DMS 273 (cell line): ENCODE results near the gene TBL1X.

Experiments
- DNase-seq: peaks from one replicate; lab custom pipeline; 2025; ENCODE audit not compliant: unreplicated experiment; lab: John Stamatoyannopoulos, UW

Gene TBL1X

GRCh38 chrX:9658409-9658808, 193.6 kb downstream of the TBL1X start:
- no peak for DNase-seq

- no peak for DNase-seq
Observed at GRCh38 chrX:9659571-9660195, 194.8 kb downstream of the TBL1X start.

- no peak for DNase-seq
Observed at GRCh38 chrX:9662148-9662547, 197.3 kb downstream of the TBL1X start.

GRCh38 chrX:9663216-9663615, 198.4 kb downstream of the TBL1X start:
- DNase-seq = no peak

- no peak for DNase-seq
Observed at GRCh38 chrX:9664224-9664623, 199.4 kb downstream of the TBL1X start.

- DNase-seq = no peak
Observed at GRCh38 chrX:9665113-9665512, 200.3 kb downstream of the TBL1X start.

GRCh38 chrX:9668537-9668936, 203.7 kb downstream of the TBL1X start:
- DNase-seq = no peak

- no peak for DNase-seq
Observed at GRCh38 chrX:9670136-9670814, 205.4 kb downstream of the TBL1X start.

- no peak for DNase-seq
Observed at GRCh38 chrX:9671998-9672397, 207.1 kb downstream of the TBL1X start.

- DNase-seq = no peak
Observed at GRCh38 chrX:9676306-9676705, 211.4 kb downstream of the TBL1X start.

- DNase-seq = no peak
Observed at GRCh38 chrX:9676738-9677097, 211.9 kb downstream of the TBL1X start.

- no peak for DNase-seq
Observed at GRCh38 chrX:9677098-9677739, 212.4 kb downstream of the TBL1X start.

GRCh38 chrX:9678215-9678965, 213.5 kb downstream of the TBL1X start:
- DNase-seq = no peak

GRCh38 chrX:9681011-9681410, 216.2 kb downstream of the TBL1X start:
- DNase-seq = no peak

- DNase-seq = no peak
Observed at GRCh38 chrX:9681422-9681821, 216.6 kb downstream of the TBL1X start.

- DNase-seq = peak; percentile 9
Observed at GRCh38 chrX:9682456-9682855, 217.6 kb downstream of the TBL1X start.

GRCh38 chrX:9682861-9683260, 218.0 kb downstream of the TBL1X start:
- DNase-seq = no peak

- DNase-seq = no peak
Observed at GRCh38 chrX:9683350-9683749, 218.5 kb downstream of the TBL1X start.

GRCh38 chrX:9687899-9688298, 223.0 kb downstream of the TBL1X start:
- DNase-seq = no peak

- no peak for DNase-seq
Observed at GRCh38 chrX:9688833-9689232, 224.0 kb downstream of the TBL1X start.

GRCh38 chrX:9690046-9690445, 225.2 kb downstream of the TBL1X start:
- DNase-seq = no peak
